HG03280 (cell line): Measurements from ENCODE around the gene NAA25.

Experiments used
- ATAC-seq: cut with Tn5 transposase; IDR thresholded peaks from one replicate; pipeline ENCODE4 v1.9.1; 2021; ENCODE audit warnings: mild to moderate bottlenecking, moderate library complexity; ENCODE audit not compliant: unreplicated experiment

NAA25 gene

DNA sequence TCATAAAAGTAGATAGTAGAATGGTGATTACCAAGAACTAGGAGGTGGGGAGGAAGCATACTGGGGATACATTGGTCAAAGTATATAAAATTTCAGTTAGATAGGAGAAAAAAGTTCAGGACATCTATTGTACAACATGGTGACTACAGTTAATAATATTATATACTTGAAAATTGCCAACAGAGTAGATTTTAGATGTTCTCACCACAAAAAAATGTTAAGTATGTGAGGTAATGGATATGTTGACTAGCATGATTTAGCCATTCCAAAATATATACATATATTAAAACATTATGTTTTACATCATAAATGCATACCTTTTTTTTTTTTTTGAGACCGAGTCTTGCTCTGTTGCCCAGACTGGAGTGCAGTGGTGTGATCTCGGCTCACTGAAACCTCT is 126.6 kb downstream of the NAA25 start:
- ATAC-seq, result no peak

DNA sequence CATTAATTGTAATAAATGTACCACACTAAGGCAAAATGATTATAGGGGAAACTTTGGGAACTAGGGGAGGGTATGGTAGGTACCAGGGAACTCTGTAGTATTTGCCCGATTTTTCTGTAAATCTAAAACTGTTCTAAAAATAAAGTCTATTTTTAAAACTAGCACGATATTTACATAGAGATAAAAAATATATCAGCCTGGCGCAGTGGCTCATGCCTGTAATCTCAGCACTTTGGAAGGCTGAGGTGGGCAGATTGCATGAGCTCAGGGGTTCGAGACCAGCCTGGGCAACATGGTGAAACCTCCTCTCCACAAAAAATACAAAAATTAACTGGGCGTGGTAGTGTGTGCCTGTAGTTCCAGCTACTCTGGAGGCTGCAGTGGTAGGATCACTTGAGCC is 128.0 kb downstream of the NAA25 start:
- ATAC-seq, result no peak

DNA sequence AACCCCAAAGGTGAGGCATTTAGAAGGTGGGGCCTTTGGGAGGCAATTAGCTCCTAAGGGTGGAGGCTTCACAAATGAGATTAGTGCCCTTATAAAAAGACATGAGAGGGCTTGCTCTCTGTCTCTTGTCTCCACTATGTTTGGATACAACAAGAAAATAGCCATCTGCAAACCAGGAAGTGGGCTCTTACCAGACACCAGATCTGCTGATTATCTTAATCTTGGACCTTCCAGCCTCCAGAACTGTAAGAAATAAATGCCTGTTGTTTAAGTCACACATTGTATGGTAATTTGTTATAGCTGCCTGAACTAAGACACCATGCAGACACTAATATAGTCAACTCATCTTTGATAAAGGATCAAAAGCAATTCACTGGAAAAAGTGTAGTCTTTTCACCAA is 130.0 kb downstream of the NAA25 start:
- no peak for ATAC-seq

DNA sequence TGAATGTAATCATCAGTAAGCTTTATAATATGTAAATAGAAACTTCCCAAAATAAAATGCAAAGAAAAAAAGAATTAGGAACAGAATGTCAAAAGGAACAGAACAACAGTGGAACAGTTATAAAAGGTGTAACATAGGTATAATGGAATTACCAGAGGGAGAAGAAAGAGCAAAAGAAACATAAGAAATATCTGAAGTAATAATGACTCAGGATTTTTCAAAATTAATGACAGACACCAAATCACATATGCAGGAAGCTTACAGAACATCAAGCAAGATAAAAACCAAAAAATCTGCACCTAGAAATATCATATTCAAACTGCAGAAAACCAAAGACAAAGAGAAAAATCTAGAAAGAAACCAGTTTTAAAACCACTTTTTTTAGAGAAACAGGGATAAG is 131.7 kb downstream of the NAA25 start:
- no peak for ATAC-seq
